GM12891 (cell line): ENCODE results near the gene EFL1.

ENCODE experiments used
- PAX5 ChIP-seq: IDR thresholded peaks from 2 replicates; pipeline ENCODE4 v1.6.1; 2011; ENCODE audit warnings: low read length, moderate library complexity, mild to moderate bottlenecking; ENCODE audit not compliant: insufficient read depth, severe bottlenecking
- POLR2A ChIP-seq: IDR thresholded peaks from 2 replicates; pipeline ENCODE4 v1.6.1; 2011; ENCODE audit warnings: low read depth, low read length, control low read depth
- POLR2AphosphoS5 ChIP-seq: IDR thresholded peaks from 2 replicates; pipeline ENCODE4 v1.6.1; 2011; ENCODE audit warnings: low read depth, low read length, control low read depth
- SPI1 ChIP-seq: IDR thresholded peaks from 2 replicates; pipeline ENCODE4 v1.6.1; 2011; ENCODE audit warnings: low read depth, low read length, control low read depth
- TAF1 ChIP-seq: IDR thresholded peaks from 2 replicates; pipeline ENCODE4 v1.6.1; 2011; ENCODE audit warnings: low read depth, low read length, control low read depth

GRCh38 chr15:82091636-82092140 lies 170.8 kb downstream of the EFL1 start:
- no peak for TF ChIP-seq POLR2A
- no peak for TF ChIP-seq TAF1
- no peak for TF ChIP-seq SPI1
- no peak for TF ChIP-seq POLR2AphosphoS5
- no peak for TF ChIP-seq PAX5
